Fibroblast of lung (primary cell): ENCODE results near the gene TUBG1. TPM values are rescaled to one million over a fixed set of nuclear protein-coding genes. Genes with fewer than 3 reads are reported as not detected.
"Not testable (repeated sequence)": the region's sequence is repeated elsewhere in the genome, so short reads cannot be mapped to it uniquely, and the experiment has no call there.

Experiments used
- DNase-seq, 2 donors: peaks; one replicate each; pipeline versions ENCODE4 v3.0.0 to v3.0.0-alpha.2; 2010; ENCODE audit warnings: low read depth in 2 of 2
- H2AFZ ChIP-seq: 2 replicates; pipeline ENCODE4 v1.5.1; 2012; ENCODE audit warnings: low read length, control low read depth, inconsistent platforms
- H3K27ac ChIP-seq: 2 replicates; pipeline ENCODE4 v1.5.1; 2011; ENCODE audit warnings: low read length, control low read depth; ENCODE audit not compliant: insufficient read depth
- H3K27me3 ChIP-seq: 2 replicates; pipeline ENCODE4 v1.5.1; 2011; ENCODE audit warnings: mild to moderate bottlenecking, low read length; ENCODE audit not compliant: control insufficient read depth, insufficient read depth
- H3K36me3 ChIP-seq: 2 replicates; pipeline ENCODE4 v1.5.1; 2011; ENCODE audit warnings: low read length; ENCODE audit not compliant: control insufficient read depth, insufficient read depth
- H3K4me1 ChIP-seq: 2 replicates; pipeline ENCODE4 v1.5.1; 2011; ENCODE audit warnings: low read length; ENCODE audit not compliant: control insufficient read depth, insufficient read depth; ENCODE audit errors: extremely low read depth
- H3K4me2 ChIP-seq: 2 replicates; pipeline ENCODE4 v1.5.1; 2011; ENCODE audit warnings: low read length, control low read depth; ENCODE audit not compliant: insufficient read depth; ENCODE audit errors: extremely low read depth
- H3K4me3 ChIP-seq, 4 experiments: fragments of 200-600 bp in 1 of 4; sonication (generic) in 1 of 4; replicated peaks in 1 of 4; 2 replicates each; pipeline ENCODE4 v1.5.1; 2011 to 2016; ENCODE audit warnings: low read length in 4 of 4, low read depth in 3 of 4, mild to moderate bottlenecking in 3 of 4, control low read depth in 2 of 4, inconsistent platforms in 1 of 4, mixed read lengths in 1 of 4; ENCODE audit not compliant: insufficient read depth in 1 of 4; ENCODE audit errors: control extremely low read depth in 1 of 4
- H3K79me2 ChIP-seq: 2 replicates; pipeline ENCODE4 v1.5.1; 2012; ENCODE audit warnings: mild to moderate bottlenecking, low read length, inconsistent platforms; ENCODE audit not compliant: control insufficient read depth, insufficient read depth
- H3K9ac ChIP-seq: 2 replicates; pipeline ENCODE4 v1.5.1; 2011; ENCODE audit warnings: mild to moderate bottlenecking, low read length, control low read depth; ENCODE audit not compliant: insufficient read depth
- H3K9me3 ChIP-seq: 2 replicates; pipeline ENCODE4 v1.5.1; 2012; ENCODE audit warnings: low read depth, low read length; ENCODE audit not compliant: control insufficient read depth, insufficient read depth
- H4K20me1 ChIP-seq: 2 replicates; pipeline ENCODE4 v1.5.1; 2011; ENCODE audit warnings: low read length; ENCODE audit not compliant: control insufficient read depth, insufficient read depth; ENCODE audit errors: extremely low read depth
- EZH2 ChIP-seq: IDR thresholded peaks from 2 replicates; pipeline ENCODE4 v1.5.1; 2012; ENCODE audit warnings: low read length, control low read depth, mild to moderate bottlenecking; ENCODE audit errors: missing control alignments
- polyA plus RNA-seq, 2 donors: library from polyadenylated mRNA; depleted of rRNA in 1 of 2; stranded (reverse) in 1 of 2; unstranded in 1 of 2; fragments of >200 nt; gene quantifications; 2 replicates each; pipeline ENCODE4 v1.2.1, GENCODE V29; 2011 to 2012; ENCODE audit warnings: missing spikeins in 1 of 2
- total RNA-seq: library from RNA; depleted of rRNA; stranded (reverse); fragments of >200 nt; gene quantifications from 2 replicates; pipeline ENCODE4 v1.2.1, GENCODE V29; 2014
- TF ChIP-seq, protein P1 (sequence below), 2 donors: IDR thresholded peaks in 1 of 2; conservative IDR thresholded peaks in 1 of 2; 1 replicate in 1 of 2; 2 replicates in 1 of 2; pipeline ENCODE4 v1.5.1; 2011 to 2012; ENCODE audit warnings: low read length in 2 of 2, control low read depth in 1 of 2, inconsistent platforms in 1 of 2, low read depth in 1 of 2, mild to moderate bottlenecking in 1 of 2

The TUBG1 gene
- total and polyA plus RNA-seq, 2 donors (not counting 1 experiment from before 2014, with no cell fraction given): 16.7 to 60.0 TPM

DNA sequence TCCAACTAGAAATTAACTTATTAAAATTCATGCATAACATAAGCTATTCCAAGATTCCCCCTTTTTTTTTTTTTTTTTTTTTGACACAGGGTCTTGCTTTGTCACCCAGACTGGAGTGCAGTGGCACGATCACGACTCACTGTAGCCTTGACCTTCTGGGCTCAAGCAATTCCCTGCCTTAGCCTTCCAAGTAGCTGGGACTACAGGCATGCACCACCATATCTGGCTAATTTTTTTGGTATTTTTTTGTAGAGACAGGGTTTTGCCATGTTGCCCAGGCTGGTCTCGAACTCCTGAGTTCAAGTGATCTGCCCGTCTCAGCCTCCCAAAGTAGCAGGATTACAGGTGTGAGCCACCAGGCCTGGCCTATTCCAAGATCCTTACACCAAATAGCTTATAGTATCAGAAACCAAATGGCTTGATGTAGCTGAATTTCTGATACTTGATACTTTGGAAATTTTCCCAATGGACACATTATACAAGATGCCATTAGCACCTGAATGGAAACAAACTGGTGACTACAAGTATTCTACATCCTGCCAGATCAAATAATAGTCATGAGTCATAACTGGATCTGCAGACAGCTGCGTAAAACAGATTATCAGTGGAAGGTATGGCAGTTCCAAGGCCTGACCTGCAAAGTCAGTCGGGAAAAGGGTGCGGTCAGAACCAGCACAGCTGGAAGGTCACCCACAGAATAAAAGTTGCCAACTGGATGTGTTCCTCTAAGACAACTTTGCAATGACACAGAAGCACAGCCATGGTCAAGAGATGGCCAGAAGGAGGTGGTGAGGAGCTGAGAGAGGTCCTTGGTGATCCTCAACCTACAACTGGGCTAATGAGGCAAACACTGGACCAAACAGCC is 14.5 kb downstream of the TUBG1 start:
- no peaks in the 10 kb centered on the region for H3K4me1 ChIP-seq
- H3K4me2 ChIP-seq: no peak overlapping the region
- H4K20me1 ChIP-seq: no peaks in the 10 kb centered on the region
- H2AFZ ChIP-seq: no peak overlapping the region
- no peak overlapping the region for H3K27ac ChIP-seq
- H3K9ac ChIP-seq: no peak overlapping the region
- no peak overlapping the region for H3K4me3 ChIP-seq
- TF ChIP-seq, protein P1, sequence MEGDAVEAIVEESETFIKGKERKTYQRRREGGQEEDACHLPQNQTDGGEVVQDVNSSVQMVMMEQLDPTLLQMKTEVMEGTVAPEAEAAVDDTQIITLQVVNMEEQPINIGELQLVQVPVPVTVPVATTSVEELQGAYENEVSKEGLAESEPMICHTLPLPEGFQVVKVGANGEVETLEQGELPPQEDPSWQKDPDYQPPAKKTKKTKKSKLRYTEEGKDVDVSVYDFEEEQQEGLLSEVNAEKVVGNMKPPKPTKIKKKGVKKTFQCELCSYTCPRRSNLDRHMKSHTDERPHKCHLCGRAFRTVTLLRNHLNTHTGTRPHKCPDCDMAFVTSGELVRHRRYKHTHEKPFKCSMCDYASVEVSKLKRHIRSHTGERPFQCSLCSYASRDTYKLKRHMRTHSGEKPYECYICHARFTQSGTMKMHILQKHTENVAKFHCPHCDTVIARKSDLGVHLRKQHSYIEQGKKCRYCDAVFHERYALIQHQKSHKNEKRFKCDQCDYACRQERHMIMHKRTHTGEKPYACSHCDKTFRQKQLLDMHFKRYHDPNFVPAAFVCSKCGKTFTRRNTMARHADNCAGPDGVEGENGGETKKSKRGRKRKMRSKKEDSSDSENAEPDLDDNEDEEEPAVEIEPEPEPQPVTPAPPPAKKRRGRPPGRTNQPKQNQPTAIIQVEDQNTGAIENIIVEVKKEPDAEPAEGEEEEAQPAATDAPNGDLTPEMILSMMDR (conservative IDR thresholded peaks at IDR 0.05 in 1 of 2, IDR thresholded peaks at IDR 0.05 in 1 of 2; ENCODE audit: low read depth in 1 of 2, low read length in 2 of 2): no peak
- TF ChIP-seq EZH2: no peak
- H3K9me3 ChIP-seq: no peaks in the 10 kb centered on the region
- H3K27me3 ChIP-seq: no peaks in the 10 kb centered on the region
- peak in 1 of 2 donors; percentile 80 for DNase-seq
- H3K79me2 ChIP-seq: no peaks in the 10 kb centered on the region
- no peaks in the 10 kb centered on the region for H3K36me3 ChIP-seq

GRCh38 chr17:42627032-42627764 is 17.7 kb downstream of the TUBG1 start:
- H3K27me3 ChIP-seq, H3K36me3 ChIP-seq, H3K27ac ChIP-seq, H3K79me2 ChIP-seq, H3K4me1 ChIP-seq, H3K9me3 ChIP-seq, H4K20me1 ChIP-seq, H3K4me3 ChIP-seq, H3K4me2 ChIP-seq, H3K9ac ChIP-seq, DNase-seq, H2AFZ ChIP-seq: not testable (repeated sequence)

DNA sequence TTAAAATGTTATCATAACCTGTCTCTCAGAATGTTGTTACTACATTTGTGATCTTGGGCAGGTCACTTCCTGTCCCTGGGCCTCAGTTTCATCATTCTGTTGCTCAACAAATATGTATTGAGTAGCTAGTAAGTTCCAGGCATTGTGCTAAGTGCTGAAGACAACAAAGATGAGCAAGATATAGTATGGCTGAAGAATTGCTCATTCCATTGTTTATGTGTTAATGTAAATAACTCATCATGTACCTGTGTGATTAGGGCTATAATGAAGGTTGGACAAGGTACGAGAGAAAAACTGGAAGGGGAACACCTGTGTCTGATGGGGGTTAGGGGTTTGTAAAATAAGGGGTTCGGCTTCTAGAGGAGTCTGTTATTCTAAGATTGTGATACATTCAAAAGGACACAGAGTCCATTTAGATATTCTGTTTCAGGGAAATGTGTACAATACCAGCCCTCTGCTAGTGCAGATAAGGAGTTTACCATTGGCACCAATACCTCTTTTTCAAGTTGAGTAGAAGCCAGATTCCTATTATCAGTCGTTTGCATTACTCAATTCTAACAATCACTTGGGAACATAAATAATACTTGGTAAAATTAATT is 20.0 kb downstream of the TUBG1 start:
- no peak overlapping the region for H3K4me2 ChIP-seq
- TF ChIP-seq, protein P1 (conservative IDR thresholded peaks at IDR 0.05 in 1 of 2, IDR thresholded peaks at IDR 0.05 in 1 of 2; ENCODE audit: low read depth in 1 of 2, low read length in 2 of 2): no peak
- TF ChIP-seq EZH2: no peak
- no peak overlapping the region for H3K9ac ChIP-seq
- no peaks in the 10 kb centered on the region for H3K4me1 ChIP-seq
- no peak overlapping the region for H3K27ac ChIP-seq
- H3K27me3 ChIP-seq: no peaks in the 10 kb centered on the region
- H3K9me3 ChIP-seq: no peaks in the 10 kb centered on the region
- H3K36me3 ChIP-seq: no peaks in the 10 kb centered on the region
- no peaks in the 10 kb centered on the region for H4K20me1 ChIP-seq
- no peak for DNase-seq
- H2AFZ ChIP-seq: no peak overlapping the region
- no peak overlapping the region for H3K4me3 ChIP-seq
- H3K79me2 ChIP-seq: no peaks in the 10 kb centered on the region
